Gastroesophageal sphincter (tissue), 3 donors: ENCODE data around the gene CTAGE1.

Experiments
- CTCF ChIP-seq, 4 experiments: fragments of 200-600 bp in 2 of 4; fragments of 450-650 bp in 2 of 4; sonication (generic) in 1 of 4; IDR thresholded peaks; one replicate each; pipeline ENCODE4 v1.5.1; 2017 to 2019; ENCODE audit warnings: antibody characterized with exemption in 4 of 4, mild to moderate bottlenecking in 2 of 4, moderate library complexity in 2 of 4
- EP300 ChIP-seq: sonication (generic); formaldehyde crosslinking; IDR thresholded peaks from one replicate; pipeline ENCODE4 v1.6.1; 2017; ENCODE audit warnings: antibody characterized with exemption, mild to moderate bottlenecking
- POLR2AphosphoS5 ChIP-seq: sonication (generic); formaldehyde crosslinking; IDR thresholded peaks from one replicate; pipeline ENCODE4 v1.6.1; 2017; ENCODE audit warnings: antibody characterized with exemption

- no peak for TF ChIP-seq CTCF (IDR thresholded peaks at IDR 0.05)
- TF ChIP-seq POLR2AphosphoS5 = no peak
- TF ChIP-seq EP300 = no peak
Observed at GRCh38 chr18:22403950-22404349, 13.8 kb downstream of the CTAGE1 start.
